NCI-H510A treated with DMSO at 0.1 percent for 48 hours (cell line): ENCODE results near the gene SLC17A4.

ENCODE experiments used
- DNase-seq: peaks from one replicate; lab custom pipeline; 2025; lab: John Stamatoyannopoulos, UW

The SLC17A4 gene

DNA sequence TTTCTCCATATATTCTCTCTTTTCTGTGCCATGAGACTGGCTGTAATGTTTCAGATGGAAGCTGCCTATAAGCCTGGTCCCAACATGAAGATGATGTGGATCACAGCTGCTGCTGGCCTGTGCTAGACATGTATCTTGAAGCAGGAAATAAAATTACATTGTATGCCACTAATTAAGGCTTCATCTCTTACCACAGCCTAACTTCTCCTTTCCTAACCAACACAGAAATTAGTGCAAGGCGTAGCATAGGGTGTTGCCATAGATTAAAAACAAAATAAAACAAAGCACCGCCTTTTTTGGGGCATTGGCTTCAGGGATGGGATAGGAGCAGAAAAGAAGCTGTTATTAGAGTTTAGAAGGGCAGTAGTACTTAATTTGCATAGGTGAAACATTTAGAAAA, 4.7 kb upstream of the SLC17A4 start:
- no peak for DNase-seq

DNA sequence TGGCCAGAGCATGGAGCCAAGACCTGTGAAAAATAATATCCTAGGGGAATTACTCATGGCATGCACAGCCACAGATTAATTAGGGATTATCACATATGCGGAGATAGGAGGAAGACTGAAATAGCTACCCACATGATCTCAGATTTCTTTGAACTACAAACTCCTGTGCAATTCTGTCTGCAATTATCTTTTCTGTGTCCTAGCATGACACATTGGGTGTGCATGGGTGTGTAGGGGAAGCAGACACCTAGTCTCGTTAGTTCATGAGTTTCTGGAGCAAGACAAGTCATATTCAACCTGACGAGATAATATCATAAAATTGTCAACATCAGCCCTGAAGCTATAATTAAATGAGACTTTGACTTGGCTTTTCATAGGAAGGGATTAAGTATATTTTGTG, 3.6 kb upstream of the SLC17A4 start:
- DNase-seq: no peak

DNA sequence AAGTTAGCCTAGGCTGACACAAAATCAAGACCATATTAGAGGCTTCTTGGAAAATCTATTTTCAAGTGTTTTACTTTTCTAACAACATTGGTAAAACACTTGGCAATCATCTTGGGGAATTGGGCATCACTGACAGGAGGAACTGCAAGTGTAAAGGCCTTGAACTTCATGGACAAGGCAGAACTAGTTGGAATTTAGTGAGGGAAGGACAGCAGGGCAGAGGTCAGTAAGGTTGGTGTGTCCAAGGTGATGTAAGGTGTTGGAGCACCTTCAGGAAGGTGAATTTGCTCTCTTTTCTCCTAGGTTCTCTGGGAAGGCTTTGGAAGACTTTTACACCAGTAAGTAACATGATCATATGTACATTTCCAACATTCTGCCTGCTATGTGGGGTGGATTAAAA, 1.5 kb upstream of the SLC17A4 start:
- DNase-seq: no peak

- DNase-seq: no peak
Observed at GRCh38 chr6:25755483-25755882, 941 bp downstream of the SLC17A4 start.

DNA sequence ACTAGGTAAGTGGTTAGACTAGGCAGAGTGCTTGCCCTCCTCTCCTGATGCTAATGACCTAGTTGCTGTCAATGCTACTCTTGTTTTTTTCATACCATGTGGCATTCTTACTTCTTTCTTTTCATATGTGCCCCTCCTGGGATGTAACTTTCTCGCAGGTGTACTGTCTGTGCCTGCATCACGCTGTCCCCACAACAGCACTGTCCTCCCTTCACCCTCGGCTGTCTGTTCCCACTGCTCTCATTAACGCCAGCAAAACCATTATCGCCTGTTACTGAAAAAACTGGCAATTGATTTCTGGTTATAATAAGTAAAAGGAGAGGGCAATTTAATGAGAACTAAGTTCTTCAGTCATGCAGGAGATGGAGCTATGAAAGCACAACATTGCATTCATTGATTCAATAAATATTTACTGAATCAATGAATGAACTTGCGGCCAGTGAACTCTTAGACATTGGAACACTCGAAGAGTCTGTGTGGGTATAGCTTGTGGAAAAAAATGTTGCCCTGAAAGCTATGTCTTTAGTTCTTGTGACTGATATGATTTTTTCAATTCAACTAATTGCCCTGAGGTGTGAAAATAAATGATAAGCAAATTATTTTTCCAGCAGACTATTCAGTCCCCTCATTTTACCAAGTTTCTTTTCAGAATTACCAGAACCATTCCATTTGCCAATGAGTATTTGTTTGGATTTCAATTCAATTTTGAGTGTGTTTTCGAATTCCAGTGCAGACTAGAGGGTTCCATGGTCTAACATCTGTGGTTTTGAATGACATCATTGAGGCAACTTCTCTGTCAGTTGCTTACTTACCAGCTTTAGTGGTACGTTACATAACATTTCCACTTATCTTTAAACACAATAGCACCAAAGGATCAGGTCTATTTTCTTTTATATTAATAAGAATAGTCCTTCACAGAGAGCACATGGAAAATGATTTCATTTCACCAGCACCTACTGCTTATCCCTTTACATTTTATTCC, 2.1 kb downstream of the SLC17A4 start:
- DNase-seq: no peak

DNA sequence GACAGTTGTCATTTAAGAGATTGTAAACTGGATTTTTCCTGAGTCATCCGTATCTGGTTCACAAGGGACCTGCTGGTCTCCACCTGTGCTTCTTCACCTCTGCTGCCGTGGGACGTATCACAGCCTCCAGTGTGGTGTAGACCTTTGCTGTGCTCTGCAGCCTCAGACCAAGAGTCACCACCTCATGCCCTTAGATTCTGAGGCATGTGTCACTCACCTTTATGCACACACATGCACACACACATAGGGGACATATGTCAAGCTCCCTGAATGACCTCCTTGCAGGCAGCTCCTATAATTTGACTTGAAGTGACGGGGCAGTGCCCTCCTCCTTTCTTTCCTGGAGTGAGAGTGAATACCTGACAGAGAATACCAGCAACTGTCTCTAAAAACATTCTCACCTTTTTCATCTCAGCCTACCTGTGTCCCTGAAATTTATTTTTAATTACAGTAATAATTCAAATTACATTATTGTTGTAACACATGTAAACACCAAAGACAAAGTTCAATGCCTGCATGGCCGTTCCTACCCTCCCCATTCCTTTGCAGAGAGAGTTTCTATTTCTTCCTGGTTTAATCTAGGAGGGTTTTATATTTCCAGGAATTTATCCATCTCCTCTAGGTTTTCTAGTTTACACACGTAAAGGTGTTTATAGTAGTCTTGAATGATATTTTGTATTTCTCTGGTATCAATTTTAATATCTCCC, 3.5 kb downstream of the SLC17A4 start:
- no peak for DNase-seq

- DNase-seq: no peak
Observed at GRCh38 chr6:25764611-25765010, 10.1 kb downstream of the SLC17A4 start.

DNA sequence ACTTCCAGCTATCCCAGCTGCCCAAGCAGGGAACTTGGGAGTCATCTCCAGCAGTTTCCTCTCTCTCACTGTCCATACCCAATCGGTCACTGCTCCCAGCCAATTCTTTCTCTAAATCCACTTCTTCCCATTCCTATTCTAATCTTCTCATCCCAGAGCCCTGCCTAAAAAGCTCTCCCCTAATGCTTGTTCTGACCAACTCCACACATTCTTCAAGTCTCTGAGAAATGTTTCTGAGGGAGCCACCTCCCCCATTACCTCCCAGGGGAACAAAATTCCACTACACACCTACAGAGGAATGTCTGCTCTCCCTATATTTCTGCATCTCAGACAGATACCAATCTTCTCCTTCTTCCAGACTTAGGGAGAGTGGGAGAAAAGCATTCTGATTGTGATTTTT, 14.0 kb downstream of the SLC17A4 start:
- DNase-seq: no peak

- DNase-seq: no peak
Observed at GRCh38 chr6:25769983-25770382, 15.4 kb downstream of the SLC17A4 start.

DNA sequence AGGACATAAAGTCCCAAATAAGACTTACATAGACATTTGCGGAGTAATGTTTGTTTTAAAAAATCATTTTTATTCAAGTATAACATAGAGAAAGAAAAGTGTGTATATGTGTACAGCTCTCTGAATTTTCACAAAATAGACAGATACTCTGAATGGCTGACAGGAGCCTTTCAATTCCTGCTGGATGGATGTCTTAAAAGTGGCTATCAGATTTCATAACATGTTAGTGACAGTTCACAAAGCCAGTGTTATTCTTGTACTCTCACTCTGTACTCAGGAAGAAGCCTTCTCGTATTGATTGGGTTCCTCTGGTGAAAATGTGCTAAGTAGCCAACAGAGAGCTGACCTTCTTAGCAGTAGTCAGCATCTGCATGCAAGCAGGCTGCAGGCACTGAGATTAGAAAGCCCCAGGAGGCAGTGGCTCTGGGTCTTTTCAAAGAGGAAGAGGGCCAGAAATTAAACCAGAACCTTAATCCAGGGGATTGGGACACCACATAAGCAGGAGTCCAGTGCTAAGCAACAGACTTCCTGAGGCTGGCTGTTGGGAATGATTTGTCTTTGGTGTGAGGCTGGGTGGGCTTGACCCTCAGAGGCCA, 19.7 kb downstream of the SLC17A4 start:
- DNase-seq: peak; percentile 60

GRCh38 chr6:25777031-25777430, 22.5 kb downstream of the SLC17A4 start:
- DNase-seq: no peak

GRCh38 chr6:25777856-25778649, 23.5 kb downstream of the SLC17A4 start:
- no peak for DNase-seq

DNA sequence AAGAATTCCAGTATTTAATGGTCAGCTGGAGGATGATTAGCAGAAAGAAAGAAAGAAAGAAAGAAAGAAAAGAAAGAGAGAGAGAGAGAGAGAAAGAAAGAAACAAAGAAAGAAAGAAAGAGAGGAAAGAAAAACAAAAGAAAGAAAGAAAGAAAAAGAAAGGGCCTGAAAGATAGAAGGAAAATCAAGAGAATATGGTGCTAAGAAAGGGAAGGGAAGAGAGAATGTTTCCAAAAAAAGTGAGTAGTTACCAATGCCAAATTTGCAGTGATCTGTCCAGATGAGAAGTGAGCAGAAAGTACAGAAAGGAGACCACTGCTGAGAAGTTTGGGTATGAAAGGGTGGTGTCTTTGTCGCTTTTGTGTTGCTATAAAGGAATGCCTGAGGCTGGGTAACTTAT, 26.6 kb downstream of the SLC17A4 start:
- DNase-seq: no peak

GRCh38 chr6:25787428-25787827, 32.9 kb downstream of the SLC17A4 start:
- DNase-seq: no peak

DNA sequence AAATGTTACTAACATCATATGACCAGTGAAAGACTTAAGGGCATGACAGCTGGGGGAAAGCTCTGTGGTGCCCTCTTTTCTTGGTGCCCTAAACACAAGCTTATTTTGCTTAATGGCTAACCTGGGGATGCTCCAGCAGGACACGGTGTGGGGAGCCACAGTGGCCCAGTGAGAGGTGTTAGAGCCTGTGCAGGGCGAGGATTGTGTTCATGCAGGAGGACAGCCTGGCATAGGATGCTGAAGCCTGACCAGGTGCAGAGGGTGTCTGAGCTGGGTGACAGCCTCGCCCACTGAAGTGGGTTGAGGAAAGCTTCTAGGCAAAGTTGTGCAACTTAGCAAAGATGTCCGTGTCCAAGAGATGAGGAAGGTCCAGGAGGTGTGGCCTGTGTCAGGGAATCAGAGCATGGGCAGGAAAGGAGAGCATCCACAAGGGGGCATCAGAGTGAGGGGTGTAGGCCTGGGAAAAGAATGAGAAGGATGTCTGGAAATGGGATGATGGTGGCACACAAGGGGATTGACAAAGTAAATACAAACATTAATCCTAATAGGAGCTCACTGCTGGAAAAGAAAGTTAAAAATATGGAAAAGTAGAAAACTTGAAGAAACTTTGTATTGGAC, 33.9 kb downstream of the SLC17A4 start:
- peak; percentile 7 for DNase-seq

- DNase-seq: no peak
Observed at GRCh38 chr6:25789475-25789874, 34.9 kb downstream of the SLC17A4 start.

DNA sequence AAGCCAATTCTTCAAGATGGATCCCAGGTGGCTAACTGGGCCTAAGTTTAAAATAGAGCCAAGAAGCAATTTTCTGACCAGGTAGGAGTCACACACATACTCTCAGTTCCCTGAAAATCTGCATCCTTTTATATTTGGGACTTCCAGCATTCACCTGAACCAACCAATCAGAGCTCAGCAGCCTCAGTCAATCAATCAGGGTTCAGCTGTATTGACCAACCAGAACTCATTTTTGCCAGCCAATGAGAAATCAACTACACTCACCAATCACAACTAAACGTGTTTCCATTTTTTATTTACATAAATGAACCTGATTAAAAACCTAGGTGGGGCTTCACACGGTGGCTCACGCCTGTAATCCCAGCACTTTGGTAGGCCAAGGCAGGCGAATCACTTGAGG, 37.5 kb downstream of the SLC17A4 start:
- DNase-seq: no peak

DNA sequence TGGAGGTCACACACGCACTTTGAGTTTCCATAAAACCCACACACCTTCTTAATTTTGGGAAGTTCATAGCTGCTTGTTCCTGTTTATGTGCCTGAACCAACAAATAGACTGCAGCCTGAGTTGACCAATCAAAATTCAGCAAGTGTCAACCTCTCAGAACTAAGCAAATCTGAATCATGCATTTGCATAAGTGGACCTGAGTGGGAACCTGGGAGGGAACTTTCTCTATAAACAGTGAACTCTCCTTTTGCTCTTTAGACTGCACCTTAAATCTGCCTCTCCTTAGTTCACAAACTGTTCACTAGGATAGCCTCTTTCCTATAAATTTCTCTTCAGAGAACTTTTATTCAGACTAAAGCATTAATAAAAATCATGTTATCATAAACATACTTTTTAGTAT, 39.4 kb downstream of the SLC17A4 start:
- no peak for DNase-seq

DNA sequence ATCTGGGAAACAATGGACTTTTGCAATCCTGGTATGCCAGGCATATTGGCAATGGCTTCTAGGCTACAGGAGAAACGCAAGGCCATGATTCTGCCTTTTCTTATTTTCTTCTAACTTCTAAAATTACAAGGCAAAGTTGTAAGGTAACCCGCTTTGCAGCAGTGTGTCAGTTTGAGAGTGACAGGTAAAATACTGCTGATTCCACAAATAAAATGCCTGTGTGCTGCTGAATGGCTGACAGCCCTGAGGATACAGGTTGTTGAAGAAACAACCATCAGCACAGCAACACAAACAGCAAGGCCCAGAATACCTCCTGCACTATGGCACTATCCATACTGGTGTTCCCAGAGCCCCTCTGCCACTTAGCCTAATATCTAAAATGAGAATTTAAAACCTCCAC, 40.2 kb downstream of the SLC17A4 start:
- no peak for DNase-seq

- DNase-seq: no peak
Observed at GRCh38 chr6:25801436-25801835, 46.9 kb downstream of the SLC17A4 start.

DNA sequence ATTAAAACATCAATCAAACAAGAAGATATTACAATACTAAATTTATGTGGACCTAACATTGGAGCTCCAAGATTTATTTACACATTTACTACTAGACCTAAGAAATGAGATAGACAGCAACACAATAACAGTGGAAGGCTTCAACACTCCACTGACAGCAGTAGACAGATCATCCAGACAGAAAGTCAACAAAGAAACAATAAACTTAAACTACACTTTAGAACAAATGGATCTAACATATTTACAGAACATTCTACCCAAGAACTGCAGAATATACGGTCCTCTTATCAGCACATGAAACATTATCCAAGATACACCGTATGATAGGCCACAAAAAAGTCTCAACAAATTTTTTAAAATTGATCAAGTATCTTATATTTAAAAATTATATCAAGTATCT, 50.3 kb downstream of the SLC17A4 start:
- DNase-seq: no peak

- no peak for DNase-seq
Observed at GRCh38 chr6:25815194-25815593, 60.7 kb downstream of the SLC17A4 start.
